GM19328 (cell line): ENCODE data around the gene STPG4.

Experiments
- ATAC-seq: cut with Tn5 transposase; IDR thresholded peaks from one replicate; pipeline ENCODE4 v1.9.1; 2021; ENCODE audit warnings: mild to moderate bottlenecking, moderate library complexity; ENCODE audit not compliant: unreplicated experiment

Gene STPG4

GRCh38 chr2:47056868-47057686, 98.0 kb downstream of the STPG4 start:
- no peak for ATAC-seq

DNA sequence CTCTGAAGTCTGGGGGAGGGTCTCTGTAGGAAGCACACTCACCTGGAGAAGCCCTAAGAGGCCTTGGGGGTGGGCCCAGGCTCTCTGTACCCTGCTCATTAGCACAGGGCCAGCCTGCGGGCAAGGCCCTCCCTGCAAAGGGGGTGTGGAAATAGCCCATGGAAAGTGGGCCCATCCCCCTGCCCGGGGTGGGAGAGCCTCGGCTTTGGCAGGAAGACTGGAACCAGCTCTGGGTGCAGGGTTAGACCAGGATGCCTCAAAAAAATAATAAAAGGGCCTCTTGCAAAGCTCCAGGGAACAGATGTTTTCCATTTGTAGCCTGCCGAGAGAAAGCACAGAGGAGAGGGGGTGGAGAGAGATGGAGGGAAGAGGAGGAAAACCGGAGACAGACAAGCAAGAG, 98.7 kb downstream of the STPG4 start:
- no peak for ATAC-seq

DNA sequence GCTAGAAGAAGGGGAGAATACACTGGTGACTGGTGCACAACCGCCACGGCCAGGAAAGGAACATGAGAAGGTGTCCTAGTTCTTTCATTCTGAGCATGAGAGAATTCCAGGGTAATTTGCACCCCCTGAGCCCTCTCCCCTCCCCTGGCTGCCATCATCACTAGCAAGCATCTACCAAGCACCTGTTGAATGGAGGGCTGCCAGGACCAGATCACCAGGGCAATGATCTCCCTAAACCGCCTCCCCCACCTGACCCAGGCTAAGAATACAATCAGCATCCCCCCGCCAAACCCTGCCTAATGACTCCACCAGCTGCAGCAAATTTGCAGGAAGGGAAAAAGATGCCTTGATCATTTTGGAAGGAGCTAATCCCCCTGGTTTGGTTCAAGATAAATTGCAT, 100.2 kb downstream of the STPG4 start:
- ATAC-seq, result no peak

GRCh38 chr2:47054036-47054555, 101.0 kb downstream of the STPG4 start:
- ATAC-seq, result no peak

DNA sequence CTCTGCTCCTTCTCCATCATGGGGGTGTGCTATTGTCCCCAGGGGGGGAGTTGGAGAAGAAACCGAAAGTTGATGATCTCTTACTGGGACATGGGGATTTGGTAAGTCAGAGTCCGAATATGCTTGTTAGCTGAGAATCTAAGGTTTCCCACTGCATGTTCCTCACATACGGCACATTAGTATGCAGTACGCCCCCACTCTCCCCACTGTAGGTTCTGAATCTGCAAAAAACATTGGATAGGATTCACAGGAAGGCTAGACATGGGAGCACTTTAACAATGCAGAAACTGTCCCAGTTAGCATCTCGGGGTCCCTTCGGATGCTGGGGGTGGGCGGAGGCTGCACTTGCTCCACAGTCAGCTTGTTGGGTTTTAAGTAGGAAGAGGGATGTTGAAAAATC, 102.3 kb downstream of the STPG4 start:
- no peak for ATAC-seq

DNA sequence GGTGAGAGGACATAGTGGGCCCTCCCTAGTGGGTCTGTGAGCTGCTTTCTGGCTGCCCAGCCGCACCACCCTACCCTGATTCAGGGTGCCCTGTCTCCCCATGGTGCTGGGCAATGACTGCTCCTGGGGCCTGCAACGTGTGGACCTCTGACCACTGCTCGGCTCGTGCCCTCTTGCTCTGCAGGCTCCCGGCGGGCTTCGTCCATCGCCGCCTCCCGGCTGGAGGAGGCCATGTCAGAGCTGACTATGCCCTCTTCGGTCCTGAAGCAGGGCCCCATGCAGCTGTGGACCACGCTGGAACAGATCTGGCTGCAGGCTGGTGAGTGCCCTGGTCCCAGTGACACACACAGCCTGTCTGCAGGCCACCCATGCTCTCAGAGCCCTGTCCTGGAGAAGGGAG, 103.5 kb downstream of the STPG4 start:
- no peak for ATAC-seq

DNA sequence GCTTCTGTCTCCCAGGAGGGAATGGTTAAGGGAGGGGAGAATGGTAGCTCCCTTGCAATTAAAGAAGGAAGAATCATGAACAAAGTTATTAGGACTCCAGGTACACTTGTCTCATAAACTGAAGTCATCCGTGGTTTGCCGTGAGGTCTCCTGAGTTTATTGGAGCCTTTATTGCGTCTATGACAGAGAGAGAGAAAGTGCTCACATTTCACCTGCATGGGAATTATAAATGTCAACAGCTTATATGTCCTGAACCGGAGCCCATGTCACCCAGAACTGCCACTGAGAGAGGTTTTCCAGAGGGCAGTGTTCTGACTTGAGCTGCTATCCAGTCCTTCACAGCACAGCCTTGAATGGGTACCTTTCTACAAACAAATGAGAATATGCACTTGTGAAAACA, 104.3 kb downstream of the STPG4 start:
- ATAC-seq, result no peak

- ATAC-seq, result no peak
Observed at GRCh38 chr2:47050021-47050760, 104.9 kb downstream of the STPG4 start.

DNA sequence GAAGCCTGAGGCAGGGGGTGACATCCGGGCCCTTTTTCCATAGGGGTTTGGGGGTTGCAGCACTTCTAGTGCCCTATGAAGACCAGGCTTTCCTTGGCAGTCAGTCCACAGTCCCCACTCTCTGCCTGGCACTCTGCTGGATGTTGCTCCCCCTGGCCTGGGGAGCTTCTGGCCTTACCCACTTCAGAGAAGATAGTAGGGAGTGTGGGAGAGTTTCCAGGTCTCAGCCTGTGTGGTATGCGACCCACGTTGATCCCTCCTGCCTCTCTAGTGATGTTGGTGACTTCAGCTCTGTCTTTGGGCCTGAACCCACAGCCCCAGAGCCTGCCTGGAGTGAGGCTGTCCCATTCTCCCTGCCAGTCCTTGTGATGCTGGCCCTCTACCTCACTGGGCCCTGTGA, 105.6 kb downstream of the STPG4 start:
- no peak for ATAC-seq

DNA sequence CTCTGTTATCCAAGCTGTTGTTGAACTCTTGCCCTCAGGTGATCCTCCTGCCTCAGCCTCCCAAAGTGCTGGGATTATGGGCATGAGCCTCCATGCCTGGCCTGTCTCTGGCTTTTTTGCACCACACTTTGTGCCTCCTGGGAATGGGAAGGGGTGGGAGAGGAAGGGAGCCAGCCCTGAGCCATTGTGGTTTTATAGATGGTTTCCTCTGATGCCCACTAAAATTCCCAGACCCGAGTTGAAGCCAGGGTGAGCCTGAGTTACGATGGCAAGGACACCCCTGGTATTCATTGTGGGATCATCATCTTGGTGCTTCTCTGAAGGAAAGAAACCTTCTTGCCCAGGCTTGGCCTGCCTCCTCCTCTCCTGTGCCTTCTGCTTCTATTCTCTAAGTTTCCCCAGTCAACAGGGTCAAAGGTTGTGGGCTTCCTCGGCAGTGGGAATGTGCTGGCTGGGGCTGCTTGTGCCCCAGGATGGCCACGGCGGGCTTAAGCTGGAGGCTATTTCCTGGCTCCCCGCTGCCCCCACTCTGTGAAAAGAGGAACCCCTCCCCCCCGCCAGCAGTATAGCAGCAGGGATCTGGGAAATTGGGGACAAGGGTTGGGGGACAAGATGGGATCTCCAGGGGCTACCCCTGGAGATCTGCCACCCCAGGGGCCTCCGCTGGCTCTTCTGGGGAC, 106.2 kb downstream of the STPG4 start:
- no peak for ATAC-seq

DNA sequence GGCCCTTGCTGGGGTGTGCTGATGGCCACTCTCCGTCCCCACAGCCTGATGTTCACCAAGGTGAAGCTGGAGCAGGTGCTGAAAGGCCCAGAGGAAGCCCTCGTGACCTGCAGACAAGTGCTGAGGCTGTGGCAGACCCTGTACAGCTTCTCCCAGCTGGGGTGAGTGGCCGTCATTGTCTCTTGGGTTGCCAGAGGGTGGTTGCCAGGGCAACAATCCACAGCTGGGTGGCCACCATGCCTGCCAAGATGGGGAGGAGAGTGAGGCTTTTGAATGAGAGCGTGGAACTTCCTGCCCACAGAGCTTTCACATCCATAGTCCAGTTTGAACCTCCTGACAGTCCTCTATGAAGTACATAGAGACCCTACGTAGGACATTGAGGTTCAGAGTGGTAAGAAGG, 108.8 kb downstream of the STPG4 start:
- ATAC-seq, result no peak

- no peak for ATAC-seq
Observed at GRCh38 chr2:47043891-47044239, 111.2 kb downstream of the STPG4 start.

DNA sequence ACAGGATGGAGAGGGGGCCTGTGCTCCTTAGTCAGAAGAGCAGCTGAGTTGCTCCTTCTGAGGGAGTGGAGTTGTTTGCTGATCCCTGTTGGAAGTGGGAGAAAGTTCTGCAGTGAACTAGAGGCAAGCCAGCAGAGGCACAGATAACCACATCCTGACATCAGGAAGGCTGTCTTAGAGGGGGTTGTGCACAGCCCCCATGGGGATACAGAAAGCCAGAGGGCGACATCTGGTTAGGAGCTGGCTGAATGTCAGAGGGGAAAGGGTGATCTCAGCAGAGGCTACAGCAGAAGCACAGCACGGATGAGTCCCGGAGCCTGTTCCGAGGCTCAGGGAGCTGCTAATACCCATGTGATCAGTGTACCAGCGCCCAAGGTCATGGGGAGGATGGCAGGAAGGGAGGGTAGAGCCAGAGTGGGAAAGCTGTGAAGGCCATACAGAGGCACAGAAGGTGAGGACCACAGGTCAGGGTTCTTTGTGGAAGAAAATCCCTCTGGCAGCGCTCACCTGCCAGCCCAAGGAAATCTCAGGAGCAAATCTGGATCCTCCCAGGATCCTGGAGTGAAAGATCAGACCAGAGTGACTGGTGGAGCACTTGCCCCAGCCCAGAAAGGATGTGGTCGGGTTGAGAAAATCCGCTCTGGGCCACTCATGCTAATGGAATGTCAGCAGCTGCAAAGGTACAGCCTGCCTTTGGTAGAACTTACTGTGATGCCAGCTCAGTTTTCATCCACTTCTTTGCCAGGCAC, 111.8 kb downstream of the STPG4 start:
- ATAC-seq, result no peak

DNA sequence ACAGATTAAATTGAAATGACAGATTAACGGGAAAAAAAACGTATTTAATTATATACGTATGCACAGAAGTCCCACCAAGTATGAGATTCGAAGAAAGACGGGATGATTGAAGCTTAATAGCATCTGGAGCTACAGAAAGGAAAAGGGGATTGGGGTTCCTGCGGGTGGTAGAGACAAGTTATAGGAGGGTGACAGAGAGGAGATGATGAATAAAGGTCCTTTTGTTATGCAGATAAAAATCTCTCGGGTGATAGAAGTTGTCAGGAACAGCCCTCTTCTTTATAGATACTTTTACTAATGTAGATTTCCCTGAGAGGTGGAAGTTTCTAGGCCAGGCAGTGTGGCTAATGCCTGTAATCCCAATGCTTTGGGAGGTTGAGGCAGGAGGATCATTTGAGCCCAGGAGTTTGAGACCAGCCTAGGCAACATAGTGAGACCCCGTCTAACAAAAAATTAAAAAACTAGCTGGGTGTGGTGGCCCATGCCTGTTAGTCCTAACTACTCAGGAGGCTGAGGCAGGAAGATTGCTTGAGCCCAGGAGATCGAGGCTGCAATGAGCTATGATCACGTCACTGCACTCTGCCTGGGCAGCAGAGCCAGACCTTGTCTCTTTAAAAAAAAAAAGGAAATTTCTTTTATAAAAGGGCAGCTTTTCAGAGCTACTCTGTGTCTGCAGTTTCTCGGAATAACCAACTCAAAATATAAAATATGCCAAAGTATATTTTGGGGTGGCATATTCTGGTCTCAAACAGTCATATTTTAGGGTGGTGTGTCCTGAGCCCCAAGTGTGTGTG, 113.0 kb downstream of the STPG4 start:
- ATAC-seq, result no peak

DNA sequence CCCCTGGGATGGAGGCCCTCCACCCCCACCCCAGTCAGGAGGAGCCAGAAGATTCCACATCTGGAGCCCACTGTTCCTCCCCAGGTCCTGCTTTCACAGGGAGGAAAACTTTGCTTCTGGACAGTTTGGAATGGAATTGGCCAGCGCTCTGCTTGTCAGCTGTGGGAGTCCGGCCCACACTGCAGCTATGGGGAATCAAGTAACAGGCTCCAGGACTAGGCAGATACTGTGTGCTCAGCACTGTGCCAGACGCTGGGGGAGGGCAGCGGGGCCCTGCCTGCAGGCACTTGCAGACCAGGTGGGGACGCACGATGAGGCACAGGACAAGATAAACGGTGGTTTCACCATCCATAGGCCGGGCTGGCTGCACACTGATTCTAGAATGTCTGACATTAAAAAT, 114.0 kb downstream of the STPG4 start:
- ATAC-seq, result no peak

DNA sequence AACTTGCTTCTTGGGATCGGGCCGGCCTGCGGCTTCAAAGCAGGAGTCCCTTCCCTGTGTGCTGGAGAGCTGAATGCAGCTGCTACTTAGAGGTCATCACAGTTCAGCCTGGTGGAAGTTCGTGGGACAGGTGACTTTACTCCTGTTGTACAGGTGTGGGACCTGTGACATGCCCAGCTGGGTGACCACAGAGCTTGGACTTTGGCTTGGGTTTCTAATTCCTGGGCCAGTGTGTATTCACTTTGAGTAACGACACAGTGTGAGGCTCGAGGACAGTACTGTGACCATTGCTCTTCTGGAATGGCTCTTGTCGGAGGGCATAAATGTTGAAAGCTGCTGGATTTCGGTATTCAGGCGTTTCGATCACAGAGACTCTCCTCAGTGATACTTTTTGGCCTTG, 114.5 kb downstream of the STPG4 start:
- no peak for ATAC-seq

GRCh38 chr2:47039913-47040562, 115.1 kb downstream of the STPG4 start:
- ATAC-seq, result no peak

- no peak for ATAC-seq
Observed at GRCh38 chr2:47039489-47039870, 115.6 kb downstream of the STPG4 start.

- no peak for ATAC-seq
Observed at GRCh38 chr2:47038656-47039488, 116.2 kb downstream of the STPG4 start.
